GM12873 (cell line): ENCODE data around the gene KIAA0232.

Source experiments
- TF ChIP-seq, protein P1 (sequence below): IDR thresholded peaks from 2 replicates; pipeline ENCODE4 v1.5.1; 2012; ENCODE audit warnings: low read depth, mild to moderate bottlenecking, moderate library complexity, low read length, control low read depth; ENCODE audit not compliant: insufficient read depth; ENCODE audit errors: missing control alignments

The KIAA0232 gene

GRCh38 chr4:6886886-6887285 is 104.4 kb downstream of the KIAA0232 start:
- TF ChIP-seq, protein P1, sequence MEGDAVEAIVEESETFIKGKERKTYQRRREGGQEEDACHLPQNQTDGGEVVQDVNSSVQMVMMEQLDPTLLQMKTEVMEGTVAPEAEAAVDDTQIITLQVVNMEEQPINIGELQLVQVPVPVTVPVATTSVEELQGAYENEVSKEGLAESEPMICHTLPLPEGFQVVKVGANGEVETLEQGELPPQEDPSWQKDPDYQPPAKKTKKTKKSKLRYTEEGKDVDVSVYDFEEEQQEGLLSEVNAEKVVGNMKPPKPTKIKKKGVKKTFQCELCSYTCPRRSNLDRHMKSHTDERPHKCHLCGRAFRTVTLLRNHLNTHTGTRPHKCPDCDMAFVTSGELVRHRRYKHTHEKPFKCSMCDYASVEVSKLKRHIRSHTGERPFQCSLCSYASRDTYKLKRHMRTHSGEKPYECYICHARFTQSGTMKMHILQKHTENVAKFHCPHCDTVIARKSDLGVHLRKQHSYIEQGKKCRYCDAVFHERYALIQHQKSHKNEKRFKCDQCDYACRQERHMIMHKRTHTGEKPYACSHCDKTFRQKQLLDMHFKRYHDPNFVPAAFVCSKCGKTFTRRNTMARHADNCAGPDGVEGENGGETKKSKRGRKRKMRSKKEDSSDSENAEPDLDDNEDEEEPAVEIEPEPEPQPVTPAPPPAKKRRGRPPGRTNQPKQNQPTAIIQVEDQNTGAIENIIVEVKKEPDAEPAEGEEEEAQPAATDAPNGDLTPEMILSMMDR = no peak

DNA sequence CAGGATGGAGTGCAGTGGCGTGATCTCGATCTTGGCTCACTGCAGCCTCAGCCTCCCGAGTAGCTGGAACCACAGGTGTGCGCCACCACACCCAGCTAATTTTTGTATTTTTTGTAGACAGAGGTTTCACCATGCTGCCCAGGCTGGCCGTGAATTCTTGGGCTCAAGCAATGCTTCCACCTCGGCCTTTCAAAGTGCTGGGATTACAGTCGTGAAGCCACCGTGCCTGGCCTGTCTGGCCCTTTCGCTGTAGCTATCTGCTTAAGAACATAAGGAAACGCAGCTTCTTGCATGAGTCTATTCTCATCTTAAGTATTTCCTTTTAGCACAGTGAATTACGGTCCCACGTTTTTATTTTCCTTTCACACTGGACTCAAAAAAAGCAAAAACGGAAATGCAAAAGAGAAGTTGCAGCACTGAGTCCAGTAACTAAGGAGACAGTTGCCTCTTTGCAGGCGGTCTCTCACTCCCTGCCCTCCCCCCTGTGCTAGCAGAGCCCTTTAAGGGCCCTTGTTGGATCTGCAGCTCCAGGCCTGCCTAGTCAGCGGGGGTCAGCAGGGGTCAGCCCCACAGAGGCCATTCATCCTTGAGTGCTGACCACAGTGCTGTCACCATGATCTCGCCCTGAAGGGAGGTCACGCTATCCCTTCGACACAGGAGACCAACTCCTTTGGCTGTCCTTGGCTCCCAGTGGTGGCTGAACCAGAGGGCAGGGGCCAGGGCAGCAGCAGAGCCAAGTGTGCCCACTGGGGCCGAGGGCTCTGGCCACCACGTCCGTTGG is 105.3 kb downstream of the KIAA0232 start:
- TF ChIP-seq, protein P1 = no peak

DNA sequence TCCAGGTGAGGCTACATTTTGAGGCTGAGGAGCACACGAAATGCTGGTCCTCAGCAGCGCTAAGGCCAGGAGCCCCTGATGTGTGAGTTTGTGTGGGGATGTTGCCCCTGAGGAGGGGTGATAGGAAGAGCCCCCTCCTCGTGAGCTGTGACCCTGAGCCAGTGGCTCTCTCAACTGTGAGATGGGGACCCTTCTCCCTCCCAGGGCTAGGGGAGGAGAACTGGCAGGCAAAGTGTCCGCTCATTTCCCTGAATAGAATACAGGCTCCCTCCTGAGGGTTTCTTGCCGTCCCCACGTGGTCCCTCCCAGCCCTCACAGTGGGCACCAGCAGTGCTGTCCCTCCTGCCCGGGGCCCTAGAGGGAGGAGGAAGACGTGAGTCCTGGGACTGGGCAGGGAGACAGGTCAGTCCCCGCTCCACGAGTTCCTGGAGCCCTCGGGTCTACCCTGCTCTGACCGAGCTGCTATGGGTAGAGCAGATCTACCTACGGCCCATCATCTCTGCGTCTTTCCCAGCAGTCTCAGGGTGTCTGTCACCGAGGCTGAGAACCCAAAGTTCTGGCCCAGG is 106.1 kb downstream of the KIAA0232 start:
- TF ChIP-seq, protein P1 = no peak

- TF ChIP-seq, protein P1 = no peak
Observed at GRCh38 chr4:6889101-6889735, 106.7 kb downstream of the KIAA0232 start.

- TF ChIP-seq, protein P1 = no peak
Observed at GRCh38 chr4:6889736-6890324, 107.3 kb downstream of the KIAA0232 start.

- TF ChIP-seq, protein P1 = no peak
Observed at GRCh38 chr4:6890358-6890757, 107.8 kb downstream of the KIAA0232 start.
